HepG2 (cell line): ENCODE measurements around the gene ARMH1. TPM values are rescaled to one million over a fixed set of nuclear protein-coding genes. Genes with fewer than 3 reads are reported as not detected.

Source experiments
- EHMT2 ChIP-seq: fragments of 200-600 bp; sonication (generic); IDR thresholded peaks from 2 replicates; pipeline ENCODE4 v1.7.0; 2017; ENCODE audit warnings: antibody characterized with exemption, low read depth, low read length, borderline replicate concordance
- HMG20B ChIP-seq: conservative IDR thresholded peaks from 2 replicates; pipeline ENCODE4 v1.6.1; 2016; ENCODE audit warnings: missing genetic modification reagents, missing compliant biosample characterization
- PRDM4 ChIP-seq: sonication (generic); formaldehyde crosslinking; IDR thresholded peaks from 2 replicates; pipeline ENCODE4 v1.9.0; 2021; ENCODE audit warnings: missing genetic modification reagents, borderline replicate concordance
- TRAFD1 ChIP-seq: sonication (generic); formaldehyde crosslinking; IDR thresholded peaks from 2 replicates; pipeline ENCODE4 v1.5.1; 2020; ENCODE audit warnings: missing genetic modification reagents, mild to moderate bottlenecking, borderline replicate concordance
- ZNF101 ChIP-seq: sonication (generic); formaldehyde crosslinking; IDR thresholded peaks from 2 replicates; pipeline ENCODE4 v1.4.0; 2020; ENCODE audit warnings: mild to moderate bottlenecking, low read depth, missing genetic modification reagents, borderline replicate concordance
- ZNF232 ChIP-seq: sonication (generic); formaldehyde crosslinking; IDR thresholded peaks from 2 replicates; pipeline ENCODE4 v1.4.0; 2020; ENCODE audit warnings: missing genetic modification reagents, borderline replicate concordance
- ZNF547 ChIP-seq: sonication (generic); formaldehyde crosslinking; IDR thresholded peaks from 2 replicates; pipeline ENCODE4 v1.5.1; 2020; ENCODE audit warnings: mild to moderate bottlenecking, missing genetic modification reagents
- ZNF598 ChIP-seq: sonication (generic); formaldehyde crosslinking; IDR thresholded peaks from 2 replicates; pipeline ENCODE4 v1.5.1; 2020; ENCODE audit warnings: mild to moderate bottlenecking, missing genetic modification reagents, borderline replicate concordance
- ZNF792 ChIP-seq: IDR thresholded peaks from 2 replicates; pipeline ENCODE4 v1.6.1; 2016
- polyA plus RNA-seq, 8 experiments: library from polyadenylated mRNA; depleted of rRNA in 3 of 8; stranded (reverse) in 7 of 8; unstranded in 1 of 8; fragments of >200 nt; fragmentation: Illumina TruSeq in 4 of 8; extraction: Trizol in 4 of 8; gene quantifications; 2 replicates each; pipeline versions ENCODE4 v1.2.1 to v1.2.3, GENCODE V29; 2011 to 2016; ENCODE audit warnings: low read depth in 4 of 8, missing spikeins in 1 of 8, mixed read lengths in 1 of 8; ENCODE audit not compliant: insufficient read depth in 1 of 8
- total RNA-seq, 5 experiments: library from RNA; depleted of rRNA; stranded (reverse); fragments of >200 nt; fragmentation: Illumina TruSeq; extraction: Trizol; gene quantifications; 2 replicates each; pipeline ENCODE4 v1.2.3, GENCODE V29; 2016; ENCODE audit warnings: low read depth in 1 of 5
- TF ChIP-seq, protein P1 (sequence below): IDR thresholded peaks from 2 replicates; pipeline ENCODE4 v1.6.1; 2016; ENCODE audit warnings: missing biosample characterization, missing genetic modification reagents, low read depth
- TF ChIP-seq, protein P2 (sequence below): sonication (generic); formaldehyde crosslinking; IDR thresholded peaks from 2 replicates; pipeline ENCODE4 v1.4.0; 2020; ENCODE audit warnings: missing genetic modification reagents

ARMH1 gene
- total and polyA plus RNA-seq, 2 of the 13 experiments (the other 11 are each of a cell fraction or from before 2014, with no cell fraction given): 0.69 TPM; not detected in 1

DNA sequence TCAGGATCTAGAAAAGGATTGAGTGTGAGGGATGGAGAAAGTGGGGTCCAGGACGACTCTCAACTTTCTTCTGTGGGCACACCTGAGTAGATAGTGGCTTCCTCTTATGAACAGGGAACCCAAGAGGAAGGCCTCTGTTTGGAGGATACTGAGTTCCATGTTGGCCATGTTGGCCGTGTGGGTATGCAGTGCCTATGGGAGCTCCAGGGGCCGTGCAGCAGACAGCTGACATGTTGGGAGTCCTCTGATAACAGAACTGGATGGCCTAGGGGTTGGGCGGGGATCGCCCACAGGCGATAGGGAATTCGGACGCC, 43.2 kb upstream of the ARMH1 start (continued):
- TF ChIP-seq TRAFD1 (CRISPR knock-in tag) (no peak), ZNF101 (CRISPR knock-in tag) (no peak), PRDM4 (CRISPR knock-in tag) (no peak), HMG20B (no peak), EHMT2 (0 out of 2 replicates have a peak, but pooled peaks have one; percentile 58), ZNF547 (CRISPR knock-in tag) (0 out of 2 replicates have a peak, but pooled peaks have one; percentile 11), ZNF598 (peak; percentile 80; the same call in 1 of the 2 replicates), ZNF232 (0 out of 2 replicates have a peak, but pooled peaks have one; percentile 19), ZNF792 (CRISPR knock-in tag) (no peak)
- TF ChIP-seq, protein P1, sequence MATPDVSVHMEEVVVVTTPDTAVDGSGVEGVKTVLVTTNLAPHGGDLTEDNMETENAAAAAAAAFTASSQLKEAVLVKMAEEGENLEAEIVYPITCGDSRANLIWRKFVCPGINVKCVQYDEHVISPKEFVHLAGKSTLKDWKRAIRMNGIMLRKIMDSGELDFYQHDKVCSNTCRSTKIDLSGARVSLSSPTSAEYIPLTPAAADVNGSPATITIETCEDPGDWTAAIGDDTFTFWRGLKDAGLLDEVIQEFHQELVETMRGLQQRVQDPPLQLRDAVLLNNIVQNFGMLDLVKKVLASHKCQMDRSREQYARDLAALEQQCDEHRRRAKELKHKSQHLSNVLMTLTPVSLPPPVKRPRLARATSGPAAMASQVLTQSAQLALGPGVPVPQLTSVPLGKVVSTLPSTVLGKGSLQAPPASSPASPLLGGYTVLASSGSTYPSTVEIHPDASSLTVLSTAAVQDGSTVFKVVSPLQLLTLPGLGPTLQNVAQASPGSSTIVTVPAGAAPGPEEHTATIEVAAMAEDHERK (CRISPR knock-in tag): no peak
- TF ChIP-seq, protein P2, sequence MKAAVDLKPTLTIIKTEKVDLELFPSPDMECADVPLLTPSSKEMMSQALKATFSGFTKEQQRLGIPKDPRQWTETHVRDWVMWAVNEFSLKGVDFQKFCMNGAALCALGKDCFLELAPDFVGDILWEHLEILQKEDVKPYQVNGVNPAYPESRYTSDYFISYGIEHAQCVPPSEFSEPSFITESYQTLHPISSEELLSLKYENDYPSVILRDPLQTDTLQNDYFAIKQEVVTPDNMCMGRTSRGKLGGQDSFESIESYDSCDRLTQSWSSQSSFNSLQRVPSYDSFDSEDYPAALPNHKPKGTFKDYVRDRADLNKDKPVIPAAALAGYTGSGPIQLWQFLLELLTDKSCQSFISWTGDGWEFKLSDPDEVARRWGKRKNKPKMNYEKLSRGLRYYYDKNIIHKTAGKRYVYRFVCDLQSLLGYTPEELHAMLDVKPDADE: no peak
